Measurements from ENCODE around the gene LEAP2. TPM values are rescaled to one million over a fixed set of nuclear protein-coding genes. Genes with fewer than 3 reads are reported as not detected.

The LEAP2 gene
- total and polyA plus RNA-seq, 2 of the 8 experiments (the other 6 are each of a cell fraction or from before 2014, with no cell fraction given): 1.8 to 2.9 TPM

GRCh38 chr5:132876020-132876759, 2.7 kb downstream of the LEAP2 start (continued):
- TF ChIP-seq, protein P1, sequence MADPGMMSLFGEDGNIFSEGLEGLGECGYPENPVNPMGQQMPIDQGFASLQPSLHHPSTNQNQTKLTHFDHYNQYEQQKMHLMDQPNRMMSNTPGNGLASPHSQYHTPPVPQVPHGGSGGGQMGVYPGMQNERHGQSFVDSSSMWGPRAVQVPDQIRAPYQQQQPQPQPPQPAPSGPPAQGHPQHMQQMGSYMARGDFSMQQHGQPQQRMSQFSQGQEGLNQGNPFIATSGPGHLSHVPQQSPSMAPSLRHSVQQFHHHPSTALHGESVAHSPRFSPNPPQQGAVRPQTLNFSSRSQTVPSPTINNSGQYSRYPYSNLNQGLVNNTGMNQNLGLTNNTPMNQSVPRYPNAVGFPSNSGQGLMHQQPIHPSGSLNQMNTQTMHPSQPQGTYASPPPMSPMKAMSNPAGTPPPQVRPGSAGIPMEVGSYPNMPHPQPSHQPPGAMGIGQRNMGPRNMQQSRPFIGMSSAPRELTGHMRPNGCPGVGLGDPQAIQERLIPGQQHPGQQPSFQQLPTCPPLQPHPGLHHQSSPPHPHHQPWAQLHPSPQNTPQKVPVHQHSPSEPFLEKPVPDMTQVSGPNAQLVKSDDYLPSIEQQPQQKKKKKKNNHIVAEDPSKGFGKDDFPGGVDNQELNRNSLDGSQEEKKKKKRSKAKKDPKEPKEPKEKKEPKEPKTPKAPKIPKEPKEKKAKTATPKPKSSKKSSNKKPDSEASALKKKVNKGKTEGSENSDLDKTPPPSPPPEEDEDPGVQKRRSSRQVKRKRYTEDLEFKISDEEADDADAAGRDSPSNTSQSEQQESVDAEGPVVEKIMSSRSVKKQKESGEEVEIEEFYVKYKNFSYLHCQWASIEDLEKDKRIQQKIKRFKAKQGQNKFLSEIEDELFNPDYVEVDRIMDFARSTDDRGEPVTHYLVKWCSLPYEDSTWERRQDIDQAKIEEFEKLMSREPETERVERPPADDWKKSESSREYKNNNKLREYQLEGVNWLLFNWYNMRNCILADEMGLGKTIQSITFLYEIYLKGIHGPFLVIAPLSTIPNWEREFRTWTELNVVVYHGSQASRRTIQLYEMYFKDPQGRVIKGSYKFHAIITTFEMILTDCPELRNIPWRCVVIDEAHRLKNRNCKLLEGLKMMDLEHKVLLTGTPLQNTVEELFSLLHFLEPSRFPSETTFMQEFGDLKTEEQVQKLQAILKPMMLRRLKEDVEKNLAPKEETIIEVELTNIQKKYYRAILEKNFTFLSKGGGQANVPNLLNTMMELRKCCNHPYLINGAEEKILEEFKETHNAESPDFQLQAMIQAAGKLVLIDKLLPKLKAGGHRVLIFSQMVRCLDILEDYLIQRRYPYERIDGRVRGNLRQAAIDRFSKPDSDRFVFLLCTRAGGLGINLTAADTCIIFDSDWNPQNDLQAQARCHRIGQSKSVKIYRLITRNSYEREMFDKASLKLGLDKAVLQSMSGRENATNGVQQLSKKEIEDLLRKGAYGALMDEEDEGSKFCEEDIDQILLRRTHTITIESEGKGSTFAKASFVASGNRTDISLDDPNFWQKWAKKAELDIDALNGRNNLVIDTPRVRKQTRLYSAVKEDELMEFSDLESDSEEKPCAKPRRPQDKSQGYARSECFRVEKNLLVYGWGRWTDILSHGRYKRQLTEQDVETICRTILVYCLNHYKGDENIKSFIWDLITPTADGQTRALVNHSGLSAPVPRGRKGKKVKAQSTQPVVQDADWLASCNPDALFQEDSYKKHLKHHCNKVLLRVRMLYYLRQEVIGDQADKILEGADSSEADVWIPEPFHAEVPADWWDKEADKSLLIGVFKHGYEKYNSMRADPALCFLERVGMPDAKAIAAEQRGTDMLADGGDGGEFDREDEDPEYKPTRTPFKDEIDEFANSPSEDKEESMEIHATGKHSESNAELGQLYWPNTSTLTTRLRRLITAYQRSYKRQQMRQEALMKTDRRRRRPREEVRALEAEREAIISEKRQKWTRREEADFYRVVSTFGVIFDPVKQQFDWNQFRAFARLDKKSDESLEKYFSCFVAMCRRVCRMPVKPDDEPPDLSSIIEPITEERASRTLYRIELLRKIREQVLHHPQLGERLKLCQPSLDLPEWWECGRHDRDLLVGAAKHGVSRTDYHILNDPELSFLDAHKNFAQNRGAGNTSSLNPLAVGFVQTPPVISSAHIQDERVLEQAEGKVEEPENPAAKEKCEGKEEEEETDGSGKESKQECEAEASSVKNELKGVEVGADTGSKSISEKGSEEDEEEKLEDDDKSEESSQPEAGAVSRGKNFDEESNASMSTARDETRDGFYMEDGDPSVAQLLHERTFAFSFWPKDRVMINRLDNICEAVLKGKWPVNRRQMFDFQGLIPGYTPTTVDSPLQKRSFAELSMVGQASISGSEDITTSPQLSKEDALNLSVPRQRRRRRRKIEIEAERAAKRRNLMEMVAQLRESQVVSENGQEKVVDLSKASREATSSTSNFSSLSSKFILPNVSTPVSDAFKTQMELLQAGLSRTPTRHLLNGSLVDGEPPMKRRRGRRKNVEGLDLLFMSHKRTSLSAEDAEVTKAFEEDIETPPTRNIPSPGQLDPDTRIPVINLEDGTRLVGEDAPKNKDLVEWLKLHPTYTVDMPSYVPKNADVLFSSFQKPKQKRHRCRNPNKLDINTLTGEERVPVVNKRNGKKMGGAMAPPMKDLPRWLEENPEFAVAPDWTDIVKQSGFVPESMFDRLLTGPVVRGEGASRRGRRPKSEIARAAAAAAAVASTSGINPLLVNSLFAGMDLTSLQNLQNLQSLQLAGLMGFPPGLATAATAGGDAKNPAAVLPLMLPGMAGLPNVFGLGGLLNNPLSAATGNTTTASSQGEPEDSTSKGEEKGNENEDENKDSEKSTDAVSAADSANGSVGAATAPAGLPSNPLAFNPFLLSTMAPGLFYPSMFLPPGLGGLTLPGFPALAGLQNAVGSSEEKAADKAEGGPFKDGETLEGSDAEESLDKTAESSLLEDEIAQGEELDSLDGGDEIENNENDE (IDR thresholded peaks at IDR 0.05; ENCODE audit: insufficient replicate concordance, low read length): no peak
- no peak for TF ChIP-seq TCF12 (IDR thresholded peaks at IDR 0.05; ENCODE audit: low read depth, low read length)
- TF ChIP-seq NRF1 (IDR thresholded peaks at IDR 0.05; ENCODE audit: low read depth, low read length): no peak
- TF ChIP-seq SIN3A (conservative IDR thresholded peaks at IDR 0.05 in 1 of 2, IDR thresholded peaks at IDR 0.05 in 1 of 2; ENCODE audit: low read depth in 1 of 2, low read length in 2 of 2): no peak
- no peak for TF ChIP-seq BRCA1 (IDR thresholded peaks at IDR 0.05; ENCODE audit: low read depth, low read length)
- no peak for TF ChIP-seq RAD21 (IDR thresholded peaks at IDR 0.05 in 1 of 2, conservative IDR thresholded peaks at IDR 0.05 in 1 of 2; ENCODE audit: low read depth in 2 of 2, low read length in 2 of 2)
- no peak for TF ChIP-seq YY1 (IDR thresholded peaks at IDR 0.05; ENCODE audit: low read depth, low read length)
- TF ChIP-seq POLR2AphosphoS5 (IDR thresholded peaks at IDR 0.05; ENCODE audit: low read depth, low read length): no peak
- TF ChIP-seq ZNF274 (IDR thresholded peaks at IDR 0.05; ENCODE audit: borderline replicate concordance, extremely low read depth, low read length): no peak
- no peak for TF ChIP-seq JUND (IDR thresholded peaks at IDR 0.05; ENCODE audit: low read length)

All from H1 (cell line).